ENCODE measurements around the gene SEL1L3.

SEL1L3 gene

GRCh38 chr4:25710637-25711036 is 152.2 kb downstream of the SEL1L3 start:
- Histone ChIP-seq H3K4me1 (no peaks in the 10 kb centered on the region), H3K4me2 (no peak overlapping the region), H3K4me3 (no peak overlapping the region), H3K27me3 (no peaks in the 10 kb centered on the region), H4K20me1 (no peaks in the 10 kb centered on the region), H3K9me3 (peaks cover 4% of the 10 kb centered on the region; the same call in 1 of the 2 replicates), H3K9ac (no peak overlapping the region), H3K36me3 (no peaks in the 10 kb centered on the region), H3K27ac (no peak overlapping the region)
- TF ChIP-seq Cebpa-rat (IDR thresholded peaks at IDR 0.05) = no peak

- Histone ChIP-seq H4K20me1 (no peaks in the 10 kb centered on the region), H3K36me3 (no peaks in the 10 kb centered on the region), H3K27ac (no peak overlapping the region), H3K27me3 (no peaks in the 10 kb centered on the region), H3K4me2 (no peak overlapping the region), H3K4me3 (no peak overlapping the region), H3K9me3 (peaks cover 4% of the 10 kb centered on the region; the same call in 1 of the 2 replicates), H3K9ac (no peak overlapping the region), H3K4me1 (no peaks in the 10 kb centered on the region)
- no peak for TF ChIP-seq Cebpa-rat (IDR thresholded peaks at IDR 0.05)
Observed at GRCh38 chr4:25704516-25704915, 158.3 kb downstream of the SEL1L3 start.

GRCh38 chr4:25703731-25704388 is 158.9 kb downstream of the SEL1L3 start:
- Histone ChIP-seq H3K36me3 (no peaks in the 10 kb centered on the region), H3K27me3 (no peaks in the 10 kb centered on the region), H3K9me3 (peaks cover 3% of the 10 kb centered on the region; the same call in 1 of the 2 replicates), H3K4me1 (no peaks in the 10 kb centered on the region), H3K4me2 (no peak overlapping the region), H3K27ac (no peak overlapping the region), H4K20me1 (no peaks in the 10 kb centered on the region), H3K4me3 (no peak overlapping the region), H3K9ac (no peak overlapping the region)
- TF ChIP-seq Cebpa-rat (IDR thresholded peaks at IDR 0.05) = no peak

GRCh38 chr4:25702848-25703247 is 159.9 kb downstream of the SEL1L3 start:
- H3K4me1 ChIP-seq = no peaks in the 10 kb centered on the region
- no peaks in the 10 kb centered on the region for H3K9me3 ChIP-seq
- no peaks in the 10 kb centered on the region for H3K27me3 ChIP-seq
- no peak overlapping the region for H3K27ac ChIP-seq
- no peak overlapping the region for H3K4me3 ChIP-seq
- H4K20me1 ChIP-seq = no peaks in the 10 kb centered on the region
- TF ChIP-seq Cebpa-rat (IDR thresholded peaks at IDR 0.05) = no peak
- H3K4me2 ChIP-seq = no peak overlapping the region
- no peaks in the 10 kb centered on the region for H3K36me3 ChIP-seq
- H3K9ac ChIP-seq = no peak overlapping the region

- Histone ChIP-seq H3K36me3 (no peaks in the 10 kb centered on the region), H3K27ac (no peak overlapping the region), H3K9me3 (no peaks in the 10 kb centered on the region; the same call in 1 of the 2 replicates), H3K9ac (no peak overlapping the region), H3K4me2 (no peak overlapping the region), H3K27me3 (no peaks in the 10 kb centered on the region), H4K20me1 (no peaks in the 10 kb centered on the region), H3K4me3 (no peak overlapping the region), H3K4me1 (no peaks in the 10 kb centered on the region)
- TF ChIP-seq Cebpa-rat (IDR thresholded peaks at IDR 0.05) = no peak
Observed at GRCh38 chr4:25700661-25701060, 162.1 kb downstream of the SEL1L3 start.

- no peak overlapping the region for H3K4me2 ChIP-seq
- no peak overlapping the region for H3K27ac ChIP-seq
- H3K4me1 ChIP-seq = peaks cover 7% of the 10 kb centered on the region
- no peaks in the 10 kb centered on the region; the same call in 1 of the 2 replicates for H3K9me3 ChIP-seq
- TF ChIP-seq Cebpa-rat (IDR thresholded peaks at IDR 0.05) = no peak
- no peak overlapping the region for H3K9ac ChIP-seq
- H3K27me3 ChIP-seq = no peaks in the 10 kb centered on the region
- H3K36me3 ChIP-seq = no peaks in the 10 kb centered on the region
- H3K4me3 ChIP-seq = no peak overlapping the region
- H4K20me1 ChIP-seq = no peaks in the 10 kb centered on the region
Observed at GRCh38 chr4:25697516-25697915, 165.3 kb downstream of the SEL1L3 start.
